ENCODE measurements around the gene TSHR.
"Not testable (repeated sequence)": the region's sequence is repeated elsewhere in the genome, so short reads cannot be mapped to it uniquely, and the experiment has no call there.

Gene TSHR

GRCh38 chr14:80955416-80955941 lies at the start of gene TSHR:
TSHR (plus strand) TSS chr14:80955621; CDS start chr14:80955681, 60 bp downstream.
- DNase-seq: no peak

DNA sequence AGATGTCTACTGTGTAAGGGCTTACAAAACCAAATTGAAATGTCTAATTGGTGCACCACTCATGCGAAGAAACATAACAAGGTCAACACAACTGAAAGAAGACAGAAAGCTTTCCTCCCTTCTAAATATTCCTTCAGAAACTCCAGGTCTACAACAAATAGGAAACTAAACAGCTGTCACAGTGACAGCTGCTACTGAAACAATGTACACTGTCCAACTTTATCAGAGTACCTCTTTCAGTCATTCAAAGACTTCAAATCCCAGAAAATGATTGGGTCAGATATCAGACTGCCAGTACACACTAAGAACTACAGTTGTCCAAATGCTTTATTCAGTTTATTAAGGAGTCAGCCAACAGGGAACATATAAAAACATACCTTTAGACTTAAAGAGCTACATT lies 49.1 kb upstream of the TSHR start:
- DNase-seq: no peak

- DNase-seq: no peak
Observed at GRCh38 chr14:80906946-80907345, 48.5 kb upstream of the TSHR start.

DNA sequence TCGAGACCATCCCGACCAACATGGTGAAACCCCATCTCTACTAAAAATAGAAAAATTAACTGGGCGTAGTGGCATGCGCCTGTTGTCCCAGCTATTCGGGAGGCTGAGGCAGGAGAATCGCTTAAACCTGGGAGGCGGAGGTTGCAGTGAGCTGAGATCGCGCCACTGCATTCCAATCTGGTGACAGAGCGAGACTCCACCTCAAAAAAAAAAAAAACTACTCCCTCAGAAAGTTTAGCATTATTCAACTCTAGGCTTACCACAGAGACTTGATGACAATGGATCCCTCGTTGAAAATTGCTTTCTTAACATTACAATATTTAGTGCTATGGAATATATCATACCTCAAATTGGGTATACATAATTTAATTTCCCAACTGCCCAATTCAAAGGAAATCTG lies 43.4 kb upstream of the TSHR start:
- not testable (repeated sequence) for DNase-seq

DNA sequence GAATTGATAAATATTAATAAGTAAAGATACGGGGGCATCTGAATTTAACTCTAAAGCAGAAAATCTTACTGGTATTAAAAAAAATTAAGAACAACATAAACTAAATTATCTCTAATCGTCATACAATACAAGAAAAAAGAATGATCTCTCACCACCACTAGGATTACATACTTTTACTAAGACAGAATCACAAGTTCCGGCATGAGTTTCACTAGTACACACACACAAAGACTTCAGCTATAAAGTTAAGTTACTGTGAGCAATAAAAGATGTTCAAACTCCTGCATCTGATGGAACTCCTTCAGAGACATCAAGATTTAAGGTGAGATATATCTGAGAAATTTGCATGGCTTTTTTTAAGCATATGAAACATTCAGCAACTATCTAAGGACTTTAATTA lies 35.8 kb upstream of the TSHR start:
- DNase-seq: no peak

DNA sequence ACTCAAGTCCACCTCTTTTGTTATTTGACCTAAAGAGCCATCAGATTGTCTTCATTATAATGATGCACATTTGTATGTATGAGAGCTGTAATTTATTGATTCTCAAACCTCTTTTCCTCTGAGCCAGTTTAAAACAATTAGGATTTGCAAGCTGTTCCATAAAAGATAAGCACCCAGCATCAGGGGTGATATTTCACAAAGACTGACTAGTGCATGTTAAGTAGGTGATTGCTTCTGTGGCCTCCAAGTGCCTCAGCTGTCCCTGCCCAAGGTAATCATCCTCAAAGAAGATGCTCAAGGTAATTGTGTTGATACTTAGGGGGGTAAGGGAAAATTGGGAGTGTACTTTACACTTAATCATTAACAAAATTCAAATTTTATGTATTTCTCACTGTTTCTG lies 32.1 kb upstream of the TSHR start:
- DNase-seq: no peak

DNA sequence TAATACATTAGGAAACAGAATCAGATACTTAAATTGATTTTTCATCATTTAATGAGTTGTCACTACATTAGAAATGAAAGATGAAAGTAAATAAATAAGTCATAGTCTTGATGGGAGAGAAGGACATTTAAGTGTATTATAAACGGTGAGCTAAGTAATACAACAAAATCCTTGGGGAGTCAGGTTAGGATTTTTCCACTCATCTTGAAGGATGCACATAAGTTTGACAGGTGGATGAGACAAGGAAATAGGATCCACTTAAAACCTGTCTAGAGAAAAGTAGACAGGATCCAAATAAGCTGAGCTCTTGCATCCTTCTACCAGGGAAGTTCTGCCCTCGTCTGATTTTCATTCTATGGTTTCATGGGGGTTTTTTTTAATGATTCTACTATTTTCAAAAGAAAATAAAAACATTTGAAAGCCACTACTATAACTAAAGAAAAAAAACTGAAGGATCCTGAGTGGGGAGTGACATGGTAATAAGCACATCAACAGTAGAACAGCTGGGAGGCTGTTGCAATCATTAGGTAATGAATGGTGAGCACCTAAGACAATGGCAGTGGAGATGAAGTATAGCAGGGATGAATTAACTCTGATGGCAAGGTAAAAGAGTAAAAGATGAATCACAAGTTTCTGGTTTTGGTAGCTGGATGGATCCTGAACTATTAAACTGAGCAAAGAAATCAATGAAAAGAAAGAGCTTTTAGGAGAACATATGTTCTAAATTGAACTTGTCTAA lies 30.9 kb upstream of the TSHR start:
- no peak for DNase-seq

GRCh38 chr14:80926397-80927082 lies 28.9 kb upstream of the TSHR start:
- no peak for DNase-seq

DNA sequence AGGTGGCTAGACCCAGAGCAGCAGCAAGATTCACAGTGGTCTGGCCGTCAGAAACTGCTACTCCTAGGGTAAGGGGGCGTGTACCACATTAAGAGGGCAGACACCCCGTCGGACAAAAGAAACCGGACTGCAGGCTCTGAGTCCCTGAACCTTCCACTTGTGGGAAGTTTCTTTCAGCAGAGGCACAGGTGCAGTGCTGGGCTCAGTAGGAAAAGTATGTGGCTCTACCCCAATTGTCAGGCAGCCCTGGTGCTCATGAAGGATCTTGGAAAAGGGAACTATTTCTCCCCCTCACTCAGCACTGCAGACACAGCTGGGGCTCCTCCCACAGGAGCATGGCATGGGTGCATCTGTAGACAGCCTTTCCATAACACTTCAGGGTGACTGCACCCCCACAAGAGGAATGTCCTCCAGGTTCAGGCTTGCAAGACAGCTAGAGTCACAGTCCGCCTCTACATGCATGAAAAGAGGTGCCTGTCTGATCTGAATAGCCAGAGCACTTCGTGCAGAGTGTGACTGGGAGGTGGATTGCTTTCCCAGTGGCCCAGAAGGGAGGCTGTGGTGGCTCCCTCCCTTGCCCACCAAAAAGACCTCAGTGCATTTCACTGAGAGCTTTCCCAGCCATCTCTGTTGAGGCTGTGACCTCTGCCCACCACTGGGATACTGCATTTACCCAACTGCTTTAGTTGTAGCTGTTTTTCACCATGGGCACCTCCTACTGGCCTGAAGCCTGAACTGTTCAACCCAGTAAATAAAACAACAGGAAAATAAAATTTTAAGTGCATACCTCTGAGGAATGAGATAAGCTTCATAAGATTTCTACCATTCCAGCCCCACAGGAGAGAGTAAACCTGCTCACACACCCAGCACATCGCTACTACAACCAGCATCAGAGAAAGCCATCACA lies 28.1 kb upstream of the TSHR start:
- no peak for DNase-seq

DNA sequence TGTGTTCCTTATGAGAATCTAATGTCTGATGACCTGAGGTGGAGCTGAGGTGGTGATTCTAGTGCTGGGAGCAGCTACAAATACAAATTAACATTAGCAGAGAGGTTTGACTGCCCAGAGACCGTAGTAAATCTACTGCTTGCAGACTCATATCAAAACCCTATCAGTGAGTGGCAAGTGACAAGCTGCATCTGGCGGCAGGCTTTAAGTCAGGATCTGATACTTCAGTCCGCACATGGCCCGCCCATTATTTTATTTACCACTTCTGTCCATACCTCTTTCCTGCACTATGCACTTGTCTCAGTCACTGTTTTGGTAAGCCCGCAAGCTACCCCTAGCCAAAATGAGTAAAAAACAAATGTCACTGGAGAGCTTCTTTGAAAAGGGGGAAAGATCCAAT lies 25.3 kb upstream of the TSHR start:
- DNase-seq: no peak

DNA sequence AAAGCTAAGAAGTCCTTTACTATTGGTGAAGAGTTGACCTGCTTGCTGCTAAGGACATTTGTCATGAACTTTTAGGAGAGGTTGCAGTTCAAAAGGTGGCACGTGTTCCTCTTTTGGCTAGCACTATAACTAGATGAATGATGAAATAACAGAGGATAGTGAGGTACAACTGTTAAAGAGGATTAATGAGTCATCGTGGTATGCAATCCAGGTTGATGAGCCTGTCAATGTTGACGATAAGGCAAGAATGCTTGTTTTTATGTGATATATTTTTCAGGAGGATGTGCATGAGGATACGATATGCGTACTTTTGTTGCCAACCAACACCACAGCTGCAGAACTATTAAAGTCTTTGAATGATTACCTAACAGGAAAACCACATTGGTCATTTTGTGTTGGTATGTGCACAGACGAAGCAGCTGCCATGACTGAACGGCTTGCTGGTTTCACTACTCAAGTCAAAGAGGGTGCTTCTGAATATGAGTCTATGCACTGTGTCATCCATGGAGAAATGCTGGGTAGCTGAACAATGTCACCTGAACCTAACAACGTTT lies 24.5 kb upstream of the TSHR start:
- peak; percentile 45 for DNase-seq

GRCh38 chr14:80933282-80933681 lies 22.1 kb upstream of the TSHR start:
- DNase-seq: no peak

DNA sequence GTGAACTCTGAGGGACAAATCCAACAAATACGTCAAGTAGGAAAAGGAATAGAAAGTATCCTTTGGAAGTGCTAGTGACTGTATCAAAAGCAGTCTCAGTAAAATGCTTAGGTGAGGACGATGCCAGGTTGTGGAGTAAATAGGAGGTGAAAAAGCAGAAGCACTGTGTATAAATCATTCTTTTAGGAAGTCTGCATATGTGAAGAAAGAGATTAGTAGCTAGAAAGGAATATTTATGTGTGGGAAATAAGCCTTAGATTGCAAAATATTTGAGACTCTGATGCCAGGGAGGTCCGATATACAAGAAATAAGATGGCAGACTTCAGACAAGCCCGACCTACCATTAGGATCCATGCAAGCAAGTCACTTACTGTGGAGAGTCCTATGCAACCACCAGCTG lies 21.7 kb upstream of the TSHR start:
- no peak for DNase-seq

DNA sequence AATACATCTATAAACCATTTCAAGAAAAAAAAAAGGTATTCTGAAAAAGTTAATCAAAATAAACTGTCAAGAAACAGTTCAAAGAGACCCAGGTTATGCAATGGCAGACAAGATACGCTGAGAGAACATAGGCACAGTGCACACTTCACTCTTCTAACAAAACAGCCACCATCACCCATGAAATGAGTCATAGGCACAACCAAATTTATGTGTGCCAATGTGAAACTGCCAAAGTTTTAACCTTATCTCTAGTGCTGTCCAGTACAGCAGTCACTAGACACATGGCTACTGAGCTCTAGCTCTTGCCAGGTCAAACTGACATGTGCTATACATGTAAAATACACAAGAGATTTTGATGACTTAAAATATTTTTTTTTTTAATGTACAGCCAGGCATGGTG lies 15.3 kb upstream of the TSHR start:
- DNase-seq: no peak

GRCh38 chr14:80941241-80942185 lies 13.9 kb upstream of the TSHR start, which contains the start of gene CEP128:
CEP128 (minus strand) TSS chr14:80941738.
- DNase-seq: peak; percentile 86

DNA sequence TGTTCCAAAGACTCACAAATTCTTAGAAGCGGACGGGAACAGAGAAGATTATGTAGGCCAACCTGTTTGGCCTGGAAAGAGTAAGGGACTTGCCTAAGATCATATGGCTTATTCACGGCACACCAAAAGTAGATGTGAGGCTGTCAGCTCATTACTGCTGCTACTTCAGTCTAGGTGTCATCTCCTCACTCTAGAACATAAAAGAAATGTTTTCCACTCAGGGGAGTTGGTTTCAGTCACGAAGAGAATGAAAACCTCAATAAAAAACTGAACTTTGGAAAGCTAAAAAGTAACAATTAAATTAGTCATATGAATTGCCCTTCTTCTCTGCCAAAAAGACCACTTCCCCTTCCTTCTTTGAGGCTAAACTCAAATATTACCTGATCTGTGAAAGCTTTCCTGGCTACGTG lies 13.2 kb upstream of the TSHR start:
- DNase-seq: no peak

DNA sequence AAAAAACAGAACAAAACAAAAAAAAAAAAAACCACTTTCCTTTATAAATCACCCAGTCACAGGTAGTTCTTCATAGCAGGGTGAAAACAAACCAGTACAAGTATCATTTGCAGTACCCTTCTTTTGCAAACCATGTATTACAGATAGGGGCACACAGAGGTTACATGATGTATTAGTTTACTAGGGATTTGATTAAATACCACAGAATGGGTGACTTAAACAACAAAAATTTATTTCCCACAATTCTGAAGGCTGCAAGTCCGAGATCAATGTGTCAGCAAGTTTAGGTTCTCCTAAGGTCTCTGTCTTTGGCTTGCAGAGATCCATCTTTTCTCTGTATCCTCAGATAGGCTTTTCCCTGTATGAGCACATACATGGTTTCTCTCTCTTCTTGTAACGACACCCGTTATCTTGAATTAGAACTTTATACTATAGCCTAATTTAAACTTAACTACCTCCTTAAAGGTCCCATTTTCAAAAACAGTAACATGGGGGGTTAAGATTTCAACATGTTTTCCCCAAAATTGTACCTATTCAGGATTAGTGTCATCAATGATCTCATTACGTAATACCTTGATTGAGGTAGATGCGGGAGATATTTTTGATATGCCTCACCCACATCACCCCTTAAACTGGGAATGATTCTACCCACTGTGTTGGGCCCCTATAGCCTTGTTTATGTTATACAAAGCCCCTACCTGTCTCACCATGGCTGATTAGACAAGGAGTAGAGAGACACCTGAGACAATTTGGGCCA lies 10.4 kb upstream of the TSHR start:
- no peak for DNase-seq

DNA sequence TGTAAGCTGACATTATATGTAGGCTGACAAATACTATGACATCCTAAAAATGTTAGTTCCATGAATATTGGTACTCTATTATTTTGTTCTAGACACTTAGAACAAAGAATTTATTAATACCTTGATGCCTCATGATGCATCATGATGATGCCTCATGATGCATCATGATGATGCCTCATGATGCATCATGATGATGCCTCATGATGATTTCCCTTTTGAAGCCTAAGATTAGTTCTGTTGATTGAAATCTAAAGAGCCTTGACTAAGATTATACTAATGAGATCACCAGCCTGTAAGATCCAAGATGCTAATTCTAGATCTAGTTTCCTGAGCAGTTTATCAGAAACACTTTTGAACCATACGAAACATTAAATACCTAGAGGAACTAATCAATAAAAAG lies 9.2 kb upstream of the TSHR start:
- DNase-seq: no peak

- no peak for DNase-seq
Observed at GRCh38 chr14:80946797-80947196, 8.6 kb upstream of the TSHR start.

- no peak for DNase-seq
Observed at GRCh38 chr14:80948291-80948690, 7.1 kb upstream of the TSHR start.

DNA sequence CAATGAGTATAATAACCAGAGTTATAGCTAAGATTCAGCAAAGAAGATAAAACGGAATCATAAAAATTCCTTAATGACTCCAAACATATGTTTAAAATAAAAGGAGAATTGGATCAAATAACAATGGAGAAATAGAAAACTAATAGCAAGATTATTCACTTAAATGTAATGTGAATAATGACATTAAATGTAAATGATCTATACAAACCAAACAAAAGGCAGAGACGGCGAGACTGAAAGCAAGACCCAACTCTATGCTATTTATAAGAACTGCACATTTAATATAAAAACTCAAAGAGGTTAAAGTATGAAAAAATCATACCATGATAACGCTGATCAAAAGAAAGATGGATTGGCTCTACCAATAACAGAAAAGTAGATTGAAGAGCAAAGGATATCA lies 3.9 kb upstream of the TSHR start:
- no peak for DNase-seq
